K562 (cell line): ENCODE data around the gene CRX. TPM values are rescaled to one million over a fixed set of nuclear protein-coding genes. Genes with fewer than 3 reads are reported as not detected.
"Not testable (repeated sequence)": the region's sequence is repeated elsewhere in the genome, so short reads cannot be mapped to it uniquely, and the experiment has no call there.

Source experiments
- ATAC-seq: fragments of 200-7000 bp; cut with Tn5 transposase; 3 replicates; pipeline ENCODE4 v1.9.1; 2020; ENCODE audit warnings: moderate library complexity
- BruUV-seq: library from RNA; stranded (reverse); fragments of 400-500 nt; replicated peaks from 2 replicates; lab custom pipeline; 2021; lab: Mats Ljungman, UMichigan
- CTCF ChIA-PET: fragments of 300-600 bp; formaldehyde crosslinking; extraction: SDS; loops from one replicate; lab custom pipeline; 2021; ENCODE audit warnings: low intra/inter-chr PET ratio; lab: Yijun Ruan, JAX
- POLR2A ChIA-PET: fragments of 300-600, 350-650 bp; sonication (Branson Sonifier 250); formaldehyde crosslinking; extraction: SDS; loops from one replicate; lab custom pipeline; 2021; ENCODE audit warnings: antibody characterized with exemption, inconsistent platforms; lab: Yijun Ruan, JAX
- DNase-seq, 4 experiments: peaks; one replicate each; pipeline versions ENCODE4 v3.0.0 to v3.0.0-alpha.2; 2011 to 2018; ENCODE audit warnings: low spot score in 3 of 4, mixed read lengths in 3 of 4; ENCODE audit errors: extremely low read depth in 1 of 4
- FAIRE-seq: peaks from 2 replicates; lab custom pipeline; 2011; peaks lifted over from hg19 to GRCh38; lab: Jason Lieb, UNC
- H2AFZ ChIP-seq: 2 replicates; pipeline ENCODE4 v1.6.0; 2011; ENCODE audit warnings: low read depth, low read length, control low read depth, inconsistent platforms
- H3K27ac ChIP-seq: fragments of 200-600 bp; 3 replicates; pipeline ENCODE4 v1.8.0; 2011; ENCODE audit warnings: low read depth, mild to moderate bottlenecking, control low read depth, inconsistent platforms, low read length, moderate library complexity, mixed read lengths; ENCODE audit errors: extremely low read depth
- H3K27me3 ChIP-seq, 2 experiments: fragments of 300-600 bp in 1 of 2; 2 replicates in 1 of 2; 3 replicates in 1 of 2; pipeline versions ENCODE4 v1.6.0 to v1.8.0; 2011; ENCODE audit warnings: inconsistent platforms in 2 of 2, low read length in 2 of 2, mild to moderate bottlenecking in 1 of 2, mixed read lengths in 1 of 2, moderate library complexity in 1 of 2; ENCODE audit not compliant: control insufficient read depth in 2 of 2, insufficient read depth in 2 of 2
- H3K36me3 ChIP-seq: fragments of 300-600 bp; 3 replicates; pipeline ENCODE4 v1.8.0; 2011; ENCODE audit warnings: mild to moderate bottlenecking, low read length, inconsistent platforms; ENCODE audit not compliant: control insufficient read depth, insufficient read depth
- H3K4me1 ChIP-seq, 2 experiments: fragments of 200-600 bp in 1 of 2; replicated peaks in 1 of 2; 2 replicates in 1 of 2; 3 replicates in 1 of 2; pipeline versions ENCODE4 v1.5.1 to v1.8.0; 2011; ENCODE audit warnings: inconsistent platforms in 2 of 2, low read length in 2 of 2, mild to moderate bottlenecking in 1 of 2, mixed read lengths in 1 of 2, moderate library complexity in 1 of 2; ENCODE audit not compliant: control insufficient read depth in 2 of 2, insufficient read depth in 2 of 2
- H3K4me2 ChIP-seq: 2 replicates; pipeline ENCODE4 v1.6.1; 2011; ENCODE audit warnings: low read length, control low read depth, inconsistent platforms, mixed read lengths; ENCODE audit not compliant: insufficient read depth
- H3K4me3 ChIP-seq: fragments of 200-600 bp; sonication (generic), shearing (Covaris generic); 2 replicates; pipeline ENCODE4 v1.5.1; 2016; ENCODE audit warnings: control low read depth, inconsistent platforms
- H3K79me2 ChIP-seq: fragments of 200-600 bp; 3 replicates; pipeline ENCODE4 v1.8.0; 2011; ENCODE audit warnings: low read length, inconsistent platforms; ENCODE audit not compliant: control insufficient read depth, insufficient read depth
- H3K9ac ChIP-seq, 2 experiments: 2 replicates each; pipeline versions ENCODE4 v1.6.0 to v1.6.1; 2011; ENCODE audit warnings: low read depth in 2 of 2, low read length in 2 of 2, control low read depth in 1 of 2, inconsistent platforms in 1 of 2, mild to moderate bottlenecking in 1 of 2, mixed read lengths in 1 of 2; ENCODE audit not compliant: insufficient read depth in 1 of 2
- H3K9me1 ChIP-seq: one replicate; pipeline ENCODE4 v1.6.0; 2011; ENCODE audit warnings: inconsistent platforms, mild to moderate bottlenecking, low read length, moderate library complexity; ENCODE audit not compliant: control insufficient read depth, insufficient read depth
- H3K9me3 ChIP-seq: replicated peaks from 2 replicates; pipeline ENCODE4 v1.5.1; 2011; ENCODE audit warnings: low read depth, low read length, inconsistent platforms; ENCODE audit not compliant: control insufficient read depth, insufficient read depth
- H4K20me1 ChIP-seq: replicated peaks from 2 replicates; pipeline ENCODE4 v1.6.1; 2011; ENCODE audit warnings: low read length, inconsistent platforms, mixed read lengths; ENCODE audit not compliant: control insufficient read depth, insufficient read depth
- BCOR ChIP-seq: fragments of 450-650 bp; IDR thresholded peaks from 2 replicates; pipeline ENCODE4 v1.6.1; 2016
- RBM25 ChIP-seq: fragments of 200-400 bp; formaldehyde crosslinking; IDR thresholded peaks from 2 replicates; pipeline ENCODE4 v1.6.1; 2018; ENCODE audit warnings: low read length, low read depth, moderate library complexity; ENCODE audit not compliant: severe bottlenecking
- ZNF121 ChIP-seq: sonication (generic); formaldehyde crosslinking; conservative IDR thresholded peaks from 2 replicates; pipeline ENCODE4 v1.8.0; 2022; ENCODE audit warnings: missing genetic modification reagents
- WGBS: fragments of 100-300 bp; shearing (Covaris generic); methylation state at CpG from one replicate; pipeline ENCODE4 v1.1.6; 2016; ENCODE audit warnings: low coverage, mixed read lengths; ENCODE audit not compliant: insufficient coverage; ENCODE audit errors: missing lambda C conversion rate; 5-methylcytosine and 5-hydroxymethylcytosine counted together
- in situ Hi-C: fragments of 300-500 bp; cut with MboI; formaldehyde crosslinking; loops from 4 replicates; pipeline ENCODE4 v1.15.0; 2018; ENCODE audit warnings: inconsistent platforms, mixed read lengths
- intact Hi-C: fragments of 100-400 bp; cut with micrococcal nuclease; formaldehyde crosslinking; loops from 2 replicates; pipeline ENCODE4 v1.14.2; 2022
- polyA plus RNA-seq, 8 experiments: library from polyadenylated mRNA; depleted of rRNA in 4 of 8; stranded (reverse) in 5 of 8; unstranded in 3 of 8; fragments of >200 nt; fragmentation: Nextera tagmentation in 2 of 8; fragmentation: Illumina TruSeq in 1 of 8; extraction: Ambion mirVana in 2 of 8; extraction: Trizol in 1 of 8; gene quantifications; 2 replicates each; pipeline versions ENCODE4 v1.2.1 to v1.2.3, GENCODE V29; 2011 to 2014; ENCODE audit warnings: inconsistent platforms in 1 of 8, missing spikeins in 1 of 8
- total RNA-seq, 7 experiments: library from RNA; depleted of rRNA in 6 of 7; stranded (reverse); fragments of >200 nt in 6 of 7; fragmentation: Illumina TruSeq in 2 of 7; extraction: Trizol in 2 of 7; gene quantifications; 2 replicates each; pipeline versions ENCODE4 v1.2.1 to v1.2.3, GENCODE V29; 2011 to 2021; ENCODE audit warnings: low replicate concordance in 1 of 7

Gene CRX
- total and polyA plus RNA-seq, 9 of the 15 experiments (the other 6 are each of a cell fraction or from before 2014, with no cell fraction given): 0.01 TPM; not detected in 8

- peaks cover 2 to 37% of the 10 kb centered on the region in 2 experiments; a peak in 3 of 5 replicates for H3K27me3 ChIP-seq
- H3K9me3 ChIP-seq, DNase-seq, ATAC-seq, H3K9ac ChIP-seq, BruUV-seq, intact Hi-C loops, H3K4me3 ChIP-seq, H3K79me2 ChIP-seq, H2AFZ ChIP-seq, H3K4me2 ChIP-seq, H3K4me1 ChIP-seq, H3K27ac ChIP-seq, H3K9me1 ChIP-seq, in situ Hi-C loops, H4K20me1 ChIP-seq, CTCF ChIA-PET, H3K36me3 ChIP-seq, FAIRE-seq: not testable (repeated sequence)
- WGBS: 19% methylated on average over 5 of the region's 8 CpGs
- POLR2A ChIA-PET: interaction anchor here (0.6 kb wide), 1 partner anchor 69 kb away, joined by 4 read pairs; no protein-coding TSS in a partner anchor
- TF ChIP-seq ZNF121 (CRISPR knock-in tag) (peak; percentile 92), BCOR (peak; percentile 58; the same call in 1 of the 2 replicates), RBM25 (peak; percentile 31)
- TF ChIP-seq, all 486 proteins: peak for 3; not testable (repeated sequence) for 483
These were observed 5.5 kb upstream of the CRX start for GRCh38 chr19:47816270-47816669.

GRCh38 chr19:47818221-47818620 is 3.5 kb upstream of the CRX start:
- H3K9me3 ChIP-seq, DNase-seq, H4K20me1 ChIP-seq, H3K27ac ChIP-seq, intact Hi-C loops, H3K4me2 ChIP-seq, H3K36me3 ChIP-seq, CTCF ChIA-PET, H3K9me1 ChIP-seq, H3K4me3 ChIP-seq, in situ Hi-C loops, ATAC-seq, H3K79me2 ChIP-seq, BruUV-seq, H3K9ac ChIP-seq, H2AFZ ChIP-seq, H3K4me1 ChIP-seq, FAIRE-seq: not testable (repeated sequence)
- H3K27me3 ChIP-seq: peaks cover 11 to 57% of the 10 kb centered on the region in 2 experiments; a peak in 4 of 5 replicates
- WGBS: 0% methylated on average over 1 of the region's 1 CpG
- POLR2A ChIA-PET: interaction anchor here (0.6 to 1.2 kb wide), 2 partner anchors 8 to 80 kb away, joined by 3 read pairs; no protein-coding TSS in a partner anchor
